ENCODE data around the gene WDR73. TPM values are rescaled to one million over a fixed set of nuclear protein-coding genes. Genes with fewer than 3 reads are reported as not detected.
"Not testable (repeated sequence)": the region's sequence is repeated elsewhere in the genome, so short reads cannot be mapped to it uniquely, and the experiment has no call there.

WDR73 gene
- 10 to 100 TPM; 21.6 to 25.2 TPM for total RNA-seq

GRCh38 chr15:84653910-84654688, at the start of gene WDR73:
Gene WDR73, minus strand, starts transcription at chr15:84654283. Its CDS starts 9 bp downstream, at chr15:84654274.
- ChIA-PET POLR2A (interaction anchor here (0.6 to 1.4 kb wide), 7 partner anchors 20 to 83 kb away, joined by 3 to 5 read pairs (median 4); partner anchors contain the start of gene SEC11A), CTCF (interaction anchor here (0.8 to 2.1 kb wide), 12 partner anchors 11 to 274 kb away, joined by 3 to 12 read pairs (median 4); no protein-coding TSS in a partner anchor)

DNA sequence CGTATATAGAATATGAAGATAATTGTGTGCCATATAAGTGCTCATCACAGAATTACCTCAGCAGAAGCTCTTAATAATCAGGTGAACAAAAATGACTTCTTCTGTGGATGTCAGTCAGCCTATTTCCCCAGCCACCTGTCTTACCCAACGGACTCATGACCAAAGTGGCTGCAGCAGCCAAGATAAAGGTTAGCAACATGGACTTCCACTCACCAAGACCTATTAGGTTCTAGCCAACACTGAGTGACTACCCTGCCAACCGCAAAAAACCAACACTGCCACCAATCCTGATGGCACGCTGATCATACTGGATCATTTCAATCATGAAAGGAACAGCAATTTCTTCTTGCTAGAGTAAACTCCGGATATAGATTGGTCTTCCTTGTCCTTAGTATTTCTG, 49.7 kb upstream of the WDR73 start:
- CTCF ChIA-PET = interaction anchor here (0.6 kb wide), 1 partner anchor 32 kb away, joined by 3 read pairs; no protein-coding TSS in a partner anchor
- POLR2A ChIA-PET = no interaction called here

- POLR2A ChIA-PET = interaction anchor here (0.7 kb wide), 1 partner anchor 109 kb away, joined by 5 read pairs; no protein-coding TSS in a partner anchor
- CTCF ChIA-PET = interaction anchor here (0.6 to 1.9 kb wide), 2 partner anchors 14 to 33 kb away, joined by 3 to 4 read pairs; partner anchors contain the start of gene SEC11A
These were observed 48.9 kb upstream of the WDR73 start for GRCh38 chr15:84702961-84703482.

DNA sequence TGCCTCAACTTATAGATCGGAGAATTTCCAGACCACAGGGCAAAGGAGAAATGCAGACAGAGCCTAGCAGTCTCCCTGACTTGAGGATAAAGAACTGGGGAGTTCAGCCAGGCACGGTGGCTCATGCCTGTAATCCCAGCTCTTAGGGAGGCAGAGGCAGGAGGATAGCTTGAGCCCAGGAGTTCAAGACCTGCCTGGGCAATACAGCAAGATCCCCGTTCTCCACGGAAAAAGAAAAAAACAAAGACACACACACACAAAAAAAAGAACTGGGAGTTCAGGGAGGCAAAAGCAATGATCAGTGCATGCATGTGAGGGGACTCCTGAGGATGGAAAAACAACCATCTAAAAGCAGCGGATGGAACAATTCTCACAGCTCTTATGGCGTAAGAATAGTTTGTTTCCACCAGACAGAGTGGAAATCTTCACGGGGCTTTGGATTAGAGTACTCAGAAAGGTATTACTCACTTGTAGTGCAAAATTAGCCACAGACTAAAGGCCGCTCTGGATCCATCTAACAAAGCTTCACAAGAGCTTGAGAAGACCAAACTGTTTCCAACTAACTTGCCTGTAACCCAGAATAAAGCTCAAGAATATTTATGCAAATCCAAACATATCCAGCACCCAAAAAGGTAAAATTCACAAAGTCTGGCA, 45.6 kb upstream of the WDR73 start:
- ChIA-PET POLR2A (no interaction called here), CTCF (interaction anchor here (0.6 to 1.0 kb wide), 2 partner anchors 35 to 178 kb away, joined by 3 to 5 read pairs; no protein-coding TSS in a partner anchor)

GRCh38 chr15:84697236-84697990, 43.3 kb upstream of the WDR73 start:
- ChIA-PET CTCF (no interaction called here), POLR2A (interaction anchor here (0.6 kb wide), 1 partner anchor 52 kb away, joined by 3 read pairs; no protein-coding TSS in a partner anchor)

GRCh38 chr15:84696757-84697156, 42.7 kb upstream of the WDR73 start:
- POLR2A ChIA-PET = no interaction called here
- CTCF ChIA-PET = no interaction called here

DNA sequence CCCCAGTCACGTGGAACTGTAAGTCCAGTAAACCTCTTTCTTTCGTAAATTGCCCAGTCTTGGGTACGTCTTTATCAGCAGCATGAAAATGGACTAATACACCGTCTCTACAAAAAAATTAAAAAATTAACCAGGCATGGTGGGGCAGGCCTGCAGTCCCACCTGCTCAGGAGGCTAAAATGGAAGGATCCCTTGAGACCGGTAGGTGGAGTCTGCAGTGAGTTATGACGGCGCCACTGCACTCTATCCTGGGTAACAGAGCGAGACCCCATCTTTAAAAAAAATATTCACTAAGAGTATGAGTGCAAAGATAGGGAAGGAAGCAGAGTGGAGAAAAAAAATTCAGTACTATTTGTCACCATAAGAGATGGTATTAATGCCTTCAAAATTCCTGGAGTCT, 36.3 kb upstream of the WDR73 start:
- CTCF ChIA-PET = no interaction called here
- POLR2A ChIA-PET = no interaction called here

DNA sequence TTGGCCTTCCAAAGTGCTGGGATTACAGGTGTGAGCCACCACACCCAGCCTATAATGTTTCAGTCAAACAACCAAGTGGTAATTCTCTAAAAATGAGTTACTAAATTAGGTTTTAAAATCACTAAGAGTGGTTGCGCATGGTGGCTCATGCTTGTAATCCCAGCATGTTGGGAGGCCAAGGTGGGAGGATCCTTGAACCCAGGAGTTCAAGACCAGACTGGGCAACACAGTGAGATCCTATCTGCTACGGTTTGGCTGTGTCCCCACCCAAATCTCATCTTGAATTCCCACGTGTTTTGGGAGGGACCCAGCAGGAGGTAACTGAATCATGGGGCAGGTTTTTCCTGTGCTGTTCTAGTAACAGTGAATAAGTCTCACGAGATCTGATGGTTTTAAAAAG, 35.8 kb upstream of the WDR73 start:
- ChIA-PET CTCF (interaction anchor here (0.7 kb wide), 1 partner anchor 21 kb away, joined by 3 read pairs; no protein-coding TSS in a partner anchor), POLR2A (no interaction called here)

- POLR2A ChIA-PET, CTCF ChIA-PET: not testable (repeated sequence)
These were observed 32.4 kb upstream of the WDR73 start for GRCh38 chr15:84686446-84686845.

DNA sequence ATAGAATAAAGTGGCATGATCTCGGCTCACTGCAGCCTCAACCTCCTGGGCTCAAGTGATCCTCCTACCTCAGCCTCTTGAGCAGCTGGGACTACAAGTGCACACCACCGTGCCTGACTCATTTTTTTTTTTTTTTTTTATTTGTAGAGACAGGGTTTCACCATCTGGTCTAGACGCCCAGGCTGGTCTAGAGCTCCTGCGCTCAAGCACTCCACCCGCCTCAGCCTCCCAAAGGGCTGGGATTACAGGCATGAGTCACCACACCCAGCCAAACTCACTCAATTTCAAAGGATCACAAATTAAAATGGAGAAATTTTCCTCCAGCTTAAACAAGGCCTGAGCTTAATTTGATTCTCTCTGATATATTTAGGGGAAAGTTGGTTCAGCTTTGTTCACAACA, 31.2 kb upstream of the WDR73 start:
- ChIA-PET POLR2A (no interaction called here), CTCF (interaction anchor here (0.7 kb wide), 1 partner anchor 30 kb away, joined by 4 read pairs; no protein-coding TSS in a partner anchor)

- ChIA-PET CTCF (interaction anchor here (1.6 kb wide), 1 partner anchor 65 kb away, joined by 3 read pairs; no protein-coding TSS in a partner anchor), POLR2A (no interaction called here)
These were observed 30.0 kb upstream of the WDR73 start for GRCh38 chr15:84684092-84684491.

DNA sequence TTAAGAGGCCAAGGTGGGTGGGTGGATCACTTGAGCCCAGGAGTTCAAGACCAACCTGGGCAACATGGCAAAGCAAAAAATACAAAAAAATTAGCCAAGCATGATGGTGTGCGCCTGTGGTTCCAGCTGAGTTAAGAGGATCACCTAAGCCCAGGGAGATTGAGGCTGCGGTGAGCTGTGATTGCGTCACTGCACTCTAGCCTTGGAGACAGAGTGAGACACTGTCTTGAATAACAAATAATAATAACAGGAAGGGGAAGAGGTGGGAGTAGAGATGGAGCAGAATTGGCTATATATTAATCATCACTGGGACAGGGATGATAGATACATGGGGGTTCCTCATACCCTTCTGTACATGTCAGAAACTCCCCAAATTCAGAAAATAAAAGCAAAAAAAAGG, 27.7 kb upstream of the WDR73 start:
- CTCF ChIA-PET = interaction anchor here (1.4 kb wide), 1 partner anchor 24 kb away, joined by 3 read pairs; the partner anchor contains the start of gene NMB
- POLR2A ChIA-PET = interaction anchor here (0.6 kb wide), 1 partner anchor 34 kb away, joined by 3 read pairs; the partner anchor contains the start of gene SEC11A

DNA sequence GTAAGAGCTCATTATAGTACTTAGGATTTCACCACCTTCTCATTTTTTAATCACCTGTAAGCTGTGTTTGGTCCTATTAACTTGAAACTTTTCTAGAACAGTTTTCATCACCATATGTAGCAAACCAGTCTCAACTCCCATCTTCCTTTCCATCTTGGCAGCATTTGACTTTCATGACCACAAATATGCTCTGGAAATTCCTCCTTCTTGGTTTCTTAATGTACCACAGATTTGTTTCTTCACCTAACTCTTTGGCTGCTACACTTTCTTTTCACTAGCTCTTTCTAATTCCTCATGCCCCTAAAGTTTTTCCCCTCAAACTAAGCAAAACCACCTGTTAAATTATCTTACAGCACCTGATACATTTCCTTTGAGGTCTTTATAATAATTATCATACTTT, 17.1 kb upstream of the WDR73 start:
- CTCF ChIA-PET = interaction anchor here (0.6 to 1.1 kb wide), 3 partner anchors 13 to 257 kb away, joined by 3 to 4 read pairs (median 3); partner anchors contain the start of gene NMB
- POLR2A ChIA-PET = no interaction called here

DNA sequence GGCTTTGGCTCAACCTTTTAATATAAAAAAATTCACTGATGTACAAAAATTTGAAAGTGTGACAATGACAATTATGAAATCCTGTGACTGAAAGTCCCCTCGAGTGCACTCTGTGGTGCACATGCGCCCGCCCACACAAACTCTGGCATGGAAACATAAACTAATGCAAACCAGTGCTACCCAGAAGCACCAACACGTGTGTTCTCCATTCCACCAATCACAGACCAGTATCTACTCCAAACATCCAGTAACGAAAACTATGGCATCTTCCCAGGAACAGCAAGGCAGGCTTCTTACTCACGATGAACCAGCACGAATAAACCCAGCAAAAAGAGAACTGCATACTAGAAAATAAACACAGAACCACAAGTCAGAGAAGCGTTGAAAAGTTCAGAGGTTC, 15.6 kb upstream of the WDR73 start:
- ChIA-PET POLR2A (interaction anchor here (0.6 to 1.2 kb wide), 3 partner anchors 19 to 65 kb away, joined by 3 to 8 read pairs (median 6); partner anchors contain the start of gene SEC11A), CTCF (interaction anchor here (0.6 to 2.1 kb wide), 4 partner anchors 14 to 66 kb away, joined by 3 to 6 read pairs (median 3); no protein-coding TSS in a partner anchor)

- POLR2A ChIA-PET = interaction anchor here (0.5 to 1.2 kb wide), 6 partner anchors 10 to 1601 kb away, joined by 3 to 8 read pairs (median 4); partner anchors contain the start of genes NMB and SEC11A
- CTCF ChIA-PET = interaction anchor here (0.6 to 2.1 kb wide), 6 partner anchors 10 to 210 kb away, joined by 3 to 6 read pairs (median 4); partner anchors contain the start of gene NMB
These were observed 14.3 kb upstream of the WDR73 start for GRCh38 chr15:84668221-84668982.

DNA sequence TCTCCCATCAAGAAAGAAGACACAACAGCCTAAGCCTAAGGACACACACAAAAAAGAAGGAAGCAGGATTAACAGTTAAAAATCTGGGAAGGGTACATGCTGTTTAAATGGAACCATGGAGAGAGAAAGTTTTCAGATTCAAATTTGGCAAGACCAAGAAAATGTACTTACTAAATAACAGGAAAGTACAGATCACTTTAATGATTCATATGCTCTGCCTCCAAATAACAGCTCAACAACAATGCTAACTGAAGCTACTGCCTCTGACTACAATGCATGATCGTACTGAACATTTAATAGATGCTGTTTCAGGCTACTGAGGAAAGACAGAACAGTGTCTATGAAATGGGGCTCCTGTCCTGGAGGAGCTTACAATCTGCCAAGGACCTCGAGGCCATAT, 12.3 kb upstream of the WDR73 start:
- ChIA-PET POLR2A (no interaction called here), CTCF (interaction anchor here (0.8 to 1.7 kb wide), 5 partner anchors 10 to 212 kb away, joined by 3 to 4 read pairs (median 4); no protein-coding TSS in a partner anchor)

GRCh38 chr15:84661001-84661400, 6.9 kb upstream of the WDR73 start:
- ChIA-PET POLR2A (interaction anchor here (0.6 kb wide), 1 partner anchor 41 kb away, joined by 3 read pairs; no protein-coding TSS in a partner anchor), CTCF (interaction anchor here (0.6 to 0.7 kb wide), 4 partner anchors 34 to 282 kb away, joined by 3 to 8 read pairs (median 3); no protein-coding TSS in a partner anchor)

Measured in activated CD8-positive, alpha-beta memory T cell treated with anti-CD3 and anti-CD28 coated beads for 36 hours (primary cell).